Sigmoid colon (tissue), 7 donors: ENCODE measurements around the gene SYT5. TPM values are rescaled to one million over a fixed set of nuclear protein-coding genes. Genes with fewer than 3 reads are reported as not detected.
A peak's percentile ranks its signal among the peaks of the same experiment; 100 is the strongest.

Experiments used
- DNase-seq: peaks from one replicate; pipeline ENCODE4 v3.0.0-alpha.2; 2019
- H3K27ac ChIP-seq, 4 donors: fragments of 200-600 bp; sonication (generic); one replicate each; pipeline ENCODE4 v1.5.1; 2016 to 2019; ENCODE audit warnings: mild to moderate bottlenecking in 1 of 4
- H3K27me3 ChIP-seq, 3 donors: fragments of 200-600 bp; sonication (generic); one replicate each; pipeline ENCODE4 v1.5.1; 2019; ENCODE audit warnings: mild to moderate bottlenecking in 1 of 3
- H3K36me3 ChIP-seq, 4 donors: fragments of 200-600 bp; sonication (generic); one replicate each; pipeline ENCODE4 v1.5.1; 2016 to 2019
- H3K4me1 ChIP-seq, 4 donors: fragments of 200-600 bp; sonication (generic); one replicate each; pipeline ENCODE4 v1.5.1; 2017 to 2019
- H3K4me3 ChIP-seq, 4 donors: fragments of 200-600 bp; sonication (generic); one replicate each; pipeline ENCODE4 v1.5.1; 2017 to 2019; ENCODE audit warnings: mild to moderate bottlenecking in 2 of 4, moderate library complexity in 1 of 4
- H3K9me3 ChIP-seq, 4 donors: fragments of 200-600 bp in 3 of 4; sonication (generic) in 3 of 4; one replicate each; pipeline versions ENCODE4 v1.5.1 to v1.6.1; 2013 to 2019
- CTCF ChIP-seq, 4 experiments: fragments of 450-650 bp in 3 of 4; fragments of 200-600 bp in 1 of 4; IDR thresholded peaks; one replicate each; pipeline ENCODE4 v1.5.1; 2016 to 2019; ENCODE audit warnings: antibody characterized with exemption in 4 of 4, mild to moderate bottlenecking in 3 of 4, moderate library complexity in 2 of 4
- EP300 ChIP-seq, 4 donors: sonication (generic); formaldehyde crosslinking; IDR thresholded peaks; one replicate each; pipeline ENCODE4 v1.6.1; 2017; ENCODE audit warnings: antibody characterized with exemption in 4 of 4
- POLR2A ChIP-seq, 2 donors: fragments of 450-650 bp; IDR thresholded peaks; one replicate each; pipeline ENCODE4 v1.6.1; 2016; ENCODE audit warnings: antibody characterized with exemption in 2 of 2, mild to moderate bottlenecking in 2 of 2, moderate library complexity in 2 of 2
- POLR2AphosphoS5 ChIP-seq, 4 donors: sonication (generic); formaldehyde crosslinking; IDR thresholded peaks; one replicate each; pipeline ENCODE4 v1.6.1; 2017; ENCODE audit warnings: antibody characterized with exemption in 4 of 4
- WGBS, 2 donors: extraction: QIAGEN DNeasy Blood & Tissue Kit; methylation state at CpG; one replicate each; pipeline ENCODE4 v1.1.7; 2013; 5-methylcytosine and 5-hydroxymethylcytosine counted together
- intact Hi-C: fragments of 100-400 bp; cut with DNase I; formaldehyde crosslinking; loops from one replicate; pipeline ENCODE4 v1.15.1; 2023
- polyA plus RNA-seq, 3 donors: library from polyadenylated mRNA; stranded (reverse); fragments of 200-250 nt; gene quantifications; one replicate each; pipeline ENCODE4 v1.2.3, GENCODE V29; 2013
- total RNA-seq, 4 donors: library from RNA; depleted of rRNA; stranded (reverse); fragments of >200 nt; gene quantifications; one replicate each; pipeline ENCODE4 v1.1.0, GENCODE V29; 2016
- donor health status: healthy with polysubstance abuse.
- donor health status: Bipolar disorder and iron deficiency.
- donor health status: healthy.

The SYT5 gene
- total and polyA plus RNA-seq, 7 donors = 0.69 to 9.6 (median 1.9) TPM

- intact Hi-C loops = no loop called here
- no peak overlapping the region for H3K4me3 ChIP-seq
- no peak for DNase-seq
- H3K27me3 ChIP-seq = peaks cover 56 to 100% (median 96%) of the 10 kb centered on the region in 3 donors
- no peaks in the 10 kb centered on the region for H3K9me3 ChIP-seq
- no peak overlapping the region for H3K27ac ChIP-seq
- H3K4me1 ChIP-seq = peaks cover 0 to 20% (median 19%) of the 10 kb centered on the region in 4 donors
- no peak for TF ChIP-seq CTCF (IDR thresholded peaks at IDR 0.05)
- 71 to 83% methylated on average over 5 of the region's 5 CpGs for WGBS, 2 donors
- H3K36me3 ChIP-seq = no peaks in the 10 kb centered on the region
Observed at GRCh38 chr19:55171440-55171839, 8.6 kb downstream of the SYT5 start.

- Histone ChIP-seq H3K27me3 (peaks cover 42 to 98% (median 94%) of the 10 kb centered on the region in 3 donors), H3K9me3 (no peaks in the 10 kb centered on the region), H3K4me3 (no peak overlapping the region), H3K4me1 (peaks cover 0 to 23% (median 19%) of the 10 kb centered on the region in 4 donors), H3K27ac (no peak overlapping the region), H3K36me3 (no peaks in the 10 kb centered on the region)
- TF ChIP-seq POLR2AphosphoS5 (IDR thresholded peaks at IDR 0.05) (no peak), EP300 (IDR thresholded peaks at IDR 0.05) (no peak), POLR2A (IDR thresholded peaks at IDR 0.05) (no peak), CTCF (IDR thresholded peaks at IDR 0.05) (no peak)
- intact Hi-C loops = no loop called here
- no peak for DNase-seq
- 55 to 70% methylated on average over 4 of the region's 4 CpGs for WGBS, 2 donors
Observed at GRCh38 chr19:55169136-55169535, 11.0 kb downstream of the SYT5 start.

GRCh38 chr19:55166530-55167268 is 13.4 kb downstream of the SYT5 start, which contains the start of gene DNAAF3:
TSS of gene DNAAF3 (minus strand) at chr19:55166613. CDS start at chr19:55166413, 200 bp downstream.
- intact Hi-C loops = no loop called here
- H3K4me1 ChIP-seq = peaks cover 0 to 14% (median 9%) of the 10 kb centered on the region in 4 donors
- 1 to 2% methylated on average over 33 of the region's 33 CpGs for WGBS, 2 donors

GRCh38 chr19:55165952-55166529 is 14.0 kb downstream of the SYT5 start:
- peak in 1 of 4 experiments; percentile 7 for TF ChIP-seq CTCF (IDR thresholded peaks at IDR 0.05)
- TF ChIP-seq POLR2AphosphoS5 (IDR thresholded peaks at IDR 0.05) = no peak
- no peak for TF ChIP-seq POLR2A (IDR thresholded peaks at IDR 0.05)
- intact Hi-C loops = no loop called here
- peaks cover 0 to 14% (median 9%) of the 10 kb centered on the region in 4 donors for H3K4me1 ChIP-seq
- peaks cover 45 to 97% (median 94%) of the 10 kb centered on the region in 3 donors for H3K27me3 ChIP-seq
- H3K36me3 ChIP-seq = no peaks in the 10 kb centered on the region
- 2% methylated on average over 34 of the region's 34 CpGs for WGBS, 2 donors
- peak overlapping the region; percentile 2 to 45 (median 26) for H3K4me3 ChIP-seq
- peak overlapping the region in 1 of 4 donors; percentile 19 for H3K27ac ChIP-seq
- peak; percentile 74 for DNase-seq
- H3K9me3 ChIP-seq = no peaks in the 10 kb centered on the region

More at GRCh38 chr19:55166530-55167268, 13.4 kb downstream of the SYT5 start, which contains the start of gene DNAAF3:
- DNase-seq = peak; percentile 94
- Histone ChIP-seq H3K36me3 (no peaks in the 10 kb centered on the region), H3K4me3 (peak within 1 kb of the TSS; percentile 2 to 45 (median 26)), H3K9me3 (no peaks in the 10 kb centered on the region), H3K27ac (peak within 1 kb of the TSS in 1 of 4 donors; percentile 19), H3K27me3 (peaks cover 39 to 97% (median 92%) of the 10 kb centered on the region in 3 donors)
- TF ChIP-seq POLR2A (IDR thresholded peaks at IDR 0.05) (no peak), CTCF (IDR thresholded peaks at IDR 0.05) (no peak), EP300 (IDR thresholded peaks at IDR 0.05) (no peak), POLR2AphosphoS5 (IDR thresholded peaks at IDR 0.05) (no peak)
